Endometrium (tissue), 2 donors: Measurements from ENCODE around the gene PRDM12.
A peak's percentile ranks its signal among the peaks of the same experiment; 100 is the strongest.

Experiments used
- FAIRE-seq: peaks from 2 replicates; lab custom pipeline; 2012; peaks lifted over from hg19 to GRCh38; lab: Jason Lieb, UNC
- donor health status: control.
- donor health status: control.

Gene PRDM12

GRCh38 chr9:130728721-130729120, 64.3 kb downstream of the PRDM12 start:
- peak; percentile 84 for FAIRE-seq

GRCh38 chr9:130729145-130729544, 64.8 kb downstream of the PRDM12 start:
- FAIRE-seq: no peak

GRCh38 chr9:130731355-130731754, 67.0 kb downstream of the PRDM12 start:
- FAIRE-seq: peak; percentile 26

- no peak for FAIRE-seq
Observed at GRCh38 chr9:130732136-130732535, 67.7 kb downstream of the PRDM12 start.
